Thyroid gland (tissue), 4 donors: ENCODE data around the gene RARG. TPM values are rescaled to one million over a fixed set of nuclear protein-coding genes. Genes with fewer than 3 reads are reported as not detected.
"Not testable (repeated sequence)": the region's sequence is repeated elsewhere in the genome, so short reads cannot be mapped to it uniquely, and the experiment has no call there.

ENCODE experiments used
- DNase-seq, 2 donors: peaks; one replicate each; pipeline ENCODE4 v3.0.0-alpha.2; 2019
- H3K27ac ChIP-seq, 3 donors: fragments of 200-600 bp; sonication (generic); 1 replicate in 2 of 3; 2 replicates in 1 of 3; pipeline ENCODE4 v1.5.1; 2016 to 2019; ENCODE audit warnings: mild to moderate bottlenecking in 1 of 3, moderate library complexity in 1 of 3
- H3K27me3 ChIP-seq: fragments of 200-600 bp; sonication (generic); one replicate; pipeline ENCODE4 v1.5.1; 2019
- H3K36me3 ChIP-seq, 2 donors: fragments of 200-600 bp; sonication (generic); one replicate each; pipeline ENCODE4 v1.5.1; 2016 to 2019
- H3K4me1 ChIP-seq, 2 donors: fragments of 200-600 bp; sonication (generic); one replicate each; pipeline ENCODE4 v1.5.1; 2017 to 2019
- H3K4me3 ChIP-seq, 3 donors: fragments of 200-600 bp; sonication (generic); replicated peaks in 1 of 3; 1 replicate in 2 of 3; 2 replicates in 1 of 3; pipeline ENCODE4 v1.5.1; 2016; ENCODE audit warnings: mild to moderate bottlenecking in 1 of 3
- H3K9me3 ChIP-seq: fragments of 200-600 bp; sonication (generic); one replicate; pipeline ENCODE4 v1.5.1; 2017
- CTCF ChIP-seq, 6 experiments: fragments of 200-600 bp in 3 of 6; fragments of 450-650 bp in 3 of 6; sonication (generic) in 3 of 6; IDR thresholded peaks; one replicate each; pipeline ENCODE4 v1.5.1; 2016 to 2019; ENCODE audit warnings: antibody characterized with exemption in 6 of 6, mild to moderate bottlenecking in 2 of 6, inconsistent platforms in 1 of 6, moderate library complexity in 1 of 6
- POLR2A ChIP-seq, 2 donors: fragments of 450-650 bp; IDR thresholded peaks; one replicate each; pipeline ENCODE4 v1.6.1; 2017; ENCODE audit warnings: antibody characterized with exemption in 2 of 2, mild to moderate bottlenecking in 2 of 2, moderate library complexity in 1 of 2
- WGBS, 2 donors: methylation state at CpG; one replicate each; pipeline ENCODE4 v1.1.5; 2017; 5-methylcytosine and 5-hydroxymethylcytosine counted together
- intact Hi-C: fragments of 100-400 bp; cut with DNase I; formaldehyde crosslinking; loops from one replicate; pipeline ENCODE4 v1.15.1; 2023
- total RNA-seq, 4 donors: library from RNA; depleted of rRNA; stranded (reverse); fragments of >200 nt; gene quantifications; one replicate each; pipeline ENCODE4 v1.2.3, GENCODE V29; 2016

RARG gene
- total RNA-seq, 4 donors from 2014 or later, result 13.6 to 27.7 (median 23.8) TPM

- no peak overlapping the region for H3K27ac ChIP-seq
- DNase-seq, result no peak
- H3K36me3 ChIP-seq, result peaks cover 0 to 4% of the 10 kb centered on the region in 2 donors
- TF ChIP-seq CTCF (IDR thresholded peaks at IDR 0.05) (no peak), POLR2A (IDR thresholded peaks at IDR 0.05) (no peak)
- WGBS, 2 donors, result 88 to 90% methylated on average over 13 to 14 of the region's 14 CpGs
- no peaks in the 10 kb centered on the region for H3K9me3 ChIP-seq
- no peak overlapping the region for H3K4me3 ChIP-seq
- intact Hi-C loops, result no loop called here
- no peaks in the 10 kb centered on the region for H3K27me3 ChIP-seq
- H3K4me1 ChIP-seq, result no peaks in the 10 kb centered on the region
Observed at GRCh38 chr12:53170876-53171724, 60.9 kb downstream of the RARG start.

GRCh38 chr12:53170215-53170614 lies 61.8 kb downstream of the RARG start:
- no peak for DNase-seq
- TF ChIP-seq POLR2A (IDR thresholded peaks at IDR 0.05), result no peak
- Histone ChIP-seq H3K4me3 (no peak overlapping the region), H3K27me3 (no peaks in the 10 kb centered on the region), H3K27ac (no peak overlapping the region), H3K9me3 (no peaks in the 10 kb centered on the region), H3K36me3 (peaks cover 0 to 4% of the 10 kb centered on the region in 2 donors), H3K4me1 (no peaks in the 10 kb centered on the region)
- intact Hi-C loops, result no loop called here
- 91 to 94% methylated on average over 7 to 8 of the region's 8 CpGs for WGBS, 2 donors

- Histone ChIP-seq H3K27me3 (no peaks in the 10 kb centered on the region), H3K9me3 (no peaks in the 10 kb centered on the region), H3K4me3 (no peak overlapping the region), H3K4me1 (no peaks in the 10 kb centered on the region), H3K27ac (no peak overlapping the region), H3K36me3 (peaks cover 0 to 4% of the 10 kb centered on the region in 2 donors)
- intact Hi-C loops, result no loop called here
- TF ChIP-seq POLR2A (IDR thresholded peaks at IDR 0.05) (no peak), CTCF (IDR thresholded peaks at IDR 0.05) (no peak)
- 93 to 96% methylated on average over 7 of the region's 7 CpGs for WGBS, 2 donors
- no peak for DNase-seq
Observed at GRCh38 chr12:53169644-53170043, 62.4 kb downstream of the RARG start.

GRCh38 chr12:53166837-53167236 lies 65.2 kb downstream of the RARG start:
- H3K27ac ChIP-seq, result no peak overlapping the region
- intact Hi-C loops, result no loop called here
- TF ChIP-seq CTCF (IDR thresholded peaks at IDR 0.05) (no peak), POLR2A (IDR thresholded peaks at IDR 0.05) (no peak)
- no peaks in the 10 kb centered on the region for H3K9me3 ChIP-seq
- DNase-seq, result no peak
- no peaks in the 10 kb centered on the region for H3K4me1 ChIP-seq
- H3K4me3 ChIP-seq, result no peak overlapping the region
- H3K27me3 ChIP-seq, result no peaks in the 10 kb centered on the region
- H3K36me3 ChIP-seq, result no peaks in the 10 kb centered on the region

GRCh38 chr12:53163008-53163407 lies 69.0 kb downstream of the RARG start:
- H3K4me3 ChIP-seq, H3K36me3 ChIP-seq, H3K4me1 ChIP-seq, H3K27ac ChIP-seq, DNase-seq, H3K9me3 ChIP-seq, H3K27me3 ChIP-seq: not testable (repeated sequence)
- intact Hi-C loops, result loop anchor here (5.0 kb wide), 1 partner anchor 34 kb away; no protein-coding TSS in a partner anchor
- 100% methylated on average over 2 of the region's 2 CpGs for WGBS, 2 donors

- Histone ChIP-seq H3K4me3 (no peak overlapping the region), H3K27me3 (no peaks in the 10 kb centered on the region), H3K9me3 (no peaks in the 10 kb centered on the region), H3K4me1 (no peaks in the 10 kb centered on the region), H3K27ac (no peak overlapping the region), H3K36me3 (no peaks in the 10 kb centered on the region)
- WGBS, 2 donors, result 88 to 97% methylated on average over 4 to 8 of the region's 8 CpGs
- intact Hi-C loops, result loop anchor here (5.0 kb wide), 1 partner anchor 36 kb away; no protein-coding TSS in a partner anchor
- DNase-seq, result no peak
- TF ChIP-seq POLR2A (IDR thresholded peaks at IDR 0.05) (no peak), CTCF (IDR thresholded peaks at IDR 0.05) (no peak)
Observed at GRCh38 chr12:53161119-53161911, 70.7 kb downstream of the RARG start.
